ENCODE data around the gene CYP27B1. TPM values are rescaled to one million over a fixed set of nuclear protein-coding genes. Genes with fewer than 3 reads are reported as not detected.
"Not testable (repeated sequence)": the region's sequence is repeated elsewhere in the genome, so short reads cannot be mapped to it uniquely, and the experiment has no call there.

CYP27B1 gene
- total RNA-seq, 1 donor from 2014 or later, result 4.3 TPM

- intact Hi-C loops (cut with micrococcal nuclease), result no loop called here
Observed at GRCh38 chr12:57793920-57794319, 27.0 kb upstream of the CYP27B1 start.

GRCh38 chr12:57783861-57784260, 17.0 kb upstream of the CYP27B1 start:
- intact Hi-C loops (cut with micrococcal nuclease), result no loop called here

- intact Hi-C loops (cut with micrococcal nuclease), result no loop called here
Observed at GRCh38 chr12:57783466-57783801, 16.6 kb upstream of the CYP27B1 start.

GRCh38 chr12:57782608-57783465, 16.0 kb upstream of the CYP27B1 start, which contains the start of gene TSFM:
TSS of gene TSFM (plus strand) at chr12:57782787. CDS start at chr12:57782802, 15 bp downstream.
- intact Hi-C loops (cut with micrococcal nuclease), result loop anchor here (1.0 kb wide), 4 partner anchors 11 to 122 kb away; partner anchors contain the start of genes EEF1AKMT3, MARCHF9 and METTL1

- intact Hi-C loops (cut with micrococcal nuclease), result loop anchor here (1.0 kb wide), 4 partner anchors 10 to 123 kb away; partner anchors contain the start of genes EEF1AKMT3, MARCHF9 and METTL1
Observed at GRCh38 chr12:57782243-57782607, 15.3 kb upstream of the CYP27B1 start.

GRCh38 chr12:57781801-57782200, 14.9 kb upstream of the CYP27B1 start:
- intact Hi-C loops (cut with micrococcal nuclease), result loop anchor here (1.0 kb wide), 4 partner anchors 10 to 124 kb away; partner anchors contain the start of genes EEF1AKMT3, MARCHF9 and METTL1

- intact Hi-C loops (cut with micrococcal nuclease), result no loop called here
Observed at GRCh38 chr12:57781244-57781643, 14.4 kb upstream of the CYP27B1 start.

GRCh38 chr12:57780284-57780897, 13.5 kb upstream of the CYP27B1 start:
- intact Hi-C loops (cut with micrococcal nuclease), result no loop called here

- intact Hi-C loops (cut with micrococcal nuclease), result no loop called here
Observed at GRCh38 chr12:57779736-57780135, 12.9 kb upstream of the CYP27B1 start.

GRCh38 chr12:57777911-57778310, 11.0 kb upstream of the CYP27B1 start:
- intact Hi-C loops (cut with micrococcal nuclease), result no loop called here

GRCh38 chr12:57777367-57777766, 10.5 kb upstream of the CYP27B1 start:
- intact Hi-C loops (cut with micrococcal nuclease), result no loop called here

GRCh38 chr12:57776247-57776587, 9.3 kb upstream of the CYP27B1 start:
- intact Hi-C loops (cut with micrococcal nuclease), result no loop called here

GRCh38 chr12:57775563-57776246, 8.8 kb upstream of the CYP27B1 start:
- intact Hi-C loops (cut with micrococcal nuclease), result no loop called here

GRCh38 chr12:57775044-57775443, 8.2 kb upstream of the CYP27B1 start:
- intact Hi-C loops (cut with micrococcal nuclease), result no loop called here

- intact Hi-C loops (cut with micrococcal nuclease), result not testable (repeated sequence)
Observed at GRCh38 chr12:57774634-57775033, 7.8 kb upstream of the CYP27B1 start.

- intact Hi-C loops (cut with micrococcal nuclease), result loop anchor here (1.0 to 2.0 kb wide), 5 partner anchors 10 to 169 kb away; partner anchors contain the start of genes ATP23, CDK4, CTDSP2 and TSFM
Observed at GRCh38 chr12:57772429-57773322, 5.8 kb upstream of the CYP27B1 start, which contains the start of gene EEF1AKMT3. TSS of gene EEF1AKMT3 (plus strand) at chr12:57772614. CDS start at chr12:57772725, 111 bp downstream.

- intact Hi-C loops (cut with micrococcal nuclease), result loop anchor here (1.0 to 2.0 kb wide), 5 partner anchors 10 to 169 kb away; partner anchors contain the start of genes ATP23, CDK4, CTDSP2 and TSFM
Observed at GRCh38 chr12:57771873-57772428, 5.1 kb upstream of the CYP27B1 start, which contains the start of gene METTL1. TSS of gene METTL1 (minus strand) at chr12:57772105. CDS start at chr12:57772083, 22 bp downstream.

GRCh38 chr12:57771236-57771872, 4.5 kb upstream of the CYP27B1 start:
- intact Hi-C loops (cut with micrococcal nuclease), result no loop called here

GRCh38 chr12:57770734-57771133, 3.9 kb upstream of the CYP27B1 start:
- intact Hi-C loops (cut with micrococcal nuclease), result no loop called here

- intact Hi-C loops (cut with micrococcal nuclease), result no loop called here
Observed at GRCh38 chr12:57769594-57769993, 2.7 kb upstream of the CYP27B1 start.
